DOHH2 (cell line): ENCODE data around the gene CYP4A22.
"Not testable (repeated sequence)": the region's sequence is repeated elsewhere in the genome, so short reads cannot be mapped to it uniquely, and the experiment has no call there.

Experiments
- CTCF ChIP-seq: fragments of 200-600 bp; sonication (generic); IDR thresholded peaks from one replicate; pipeline ENCODE4 v1.5.1; 2014; ENCODE audit warnings: antibody characterized with exemption, mild to moderate bottlenecking, low read depth, low read length; ENCODE audit not compliant: poor library complexity, severe bottlenecking
- EZH2phosphoT487 ChIP-seq: fragments of 200-600 bp; sonication (generic); IDR thresholded peaks from 2 replicates; pipeline ENCODE4 v1.6.1; 2017; ENCODE audit warnings: borderline replicate concordance, mild to moderate bottlenecking, antibody characterized with exemption, low read length, moderate library complexity, mixed read lengths

DNA sequence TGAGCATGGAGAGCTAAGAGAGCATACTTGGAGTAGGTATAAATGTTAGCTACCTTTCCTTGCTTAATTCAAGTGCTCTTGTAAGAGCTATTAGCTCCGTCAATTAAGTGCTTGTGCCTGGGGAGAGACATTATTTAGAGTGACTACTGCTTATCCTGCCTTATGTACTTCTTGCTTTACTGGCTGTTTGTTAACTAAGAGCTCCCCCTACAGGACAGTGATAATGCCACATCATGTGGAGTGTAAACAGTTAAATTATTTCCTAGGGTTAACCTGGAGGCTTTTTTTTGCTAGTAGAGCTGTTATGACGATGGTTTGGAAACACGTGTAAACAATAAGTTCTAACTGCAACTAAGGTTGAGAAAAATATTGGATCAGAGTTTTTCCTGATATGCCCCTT, 45.8 kb upstream of the CYP4A22 start:
- TF ChIP-seq CTCF = peak; percentile 45
- not testable (repeated sequence) for TF ChIP-seq EZH2phosphoT487
